K562 (cell line): ENCODE measurements around the gene SIGLEC11. TPM values are rescaled to one million over a fixed set of nuclear protein-coding genes. Genes with fewer than 3 reads are reported as not detected.

Source experiments
- BMI1 ChIP-seq: fragments of 150-350 bp; IDR thresholded peaks from 2 replicates; pipeline ENCODE4 v1.6.1; 2014; ENCODE audit warnings: low read length
- ERF ChIP-seq: fragments of 450-650 bp; formaldehyde crosslinking; IDR thresholded peaks from 2 replicates; pipeline ENCODE4 v1.4.0; 2020; ENCODE audit warnings: mild to moderate bottlenecking, mixed read lengths
- HCFC1 ChIP-seq: IDR thresholded peaks from 2 replicates; pipeline ENCODE4 v1.6.1; 2012; ENCODE audit warnings: low read depth, low read length, improper control_type of control experiment
- JUND ChIP-seq, 2 experiments: IDR thresholded peaks; 2 replicates in 1 of 2; 3 replicates in 1 of 2; pipeline ENCODE4 v1.6.1; 2011; ENCODE audit warnings: borderline replicate concordance in 2 of 2, low read depth in 2 of 2, low read length in 2 of 2, improper control_type of control experiment in 1 of 2, missing biosample characterization in 1 of 2, missing genetic modification characterization in 1 of 2, missing genetic modification reagents in 1 of 2
- KLF13 ChIP-seq: fragments of 450-650 bp; IDR thresholded peaks from 2 replicates; pipeline ENCODE4 v1.6.1; 2016; ENCODE audit warnings: missing genetic modification characterization, low read depth, mild to moderate bottlenecking, missing compliant biosample characterization, moderate library complexity, borderline replicate concordance
- MYNN ChIP-seq, 2 experiments: sonication (generic); formaldehyde crosslinking in 1 of 2; IDR thresholded peaks; 2 replicates each; pipeline versions ENCODE4 v1.5.0 to v1.6.1; 2016 to 2020; ENCODE audit warnings: antibody characterized with exemption in 1 of 2, missing genetic modification reagents in 1 of 2
- POLR2AphosphoS2 ChIP-seq: IDR thresholded peaks from 2 replicates; pipeline ENCODE4 v1.6.1; 2012; ENCODE audit warnings: low read length, improper control_type of control experiment
- POLR2G ChIP-seq: fragments of 200-400 bp; formaldehyde crosslinking; IDR thresholded peaks from 2 replicates; pipeline ENCODE4 v1.6.1; 2017; ENCODE audit warnings: low read depth, mild to moderate bottlenecking, antibody characterized with exemption, low read length, moderate library complexity
- RCOR1 ChIP-seq, 2 experiments: IDR thresholded peaks; 2 replicates each; pipeline ENCODE4 v1.6.1; 2012; ENCODE audit warnings: low read depth in 2 of 2, low read length in 2 of 2, borderline replicate concordance in 1 of 2, improper control_type of control experiment in 1 of 2
- RNF2 ChIP-seq: sonication (generic); IDR thresholded peaks from 2 replicates; pipeline ENCODE4 v1.6.1; 2016
- SP1 ChIP-seq: sonication (generic); formaldehyde crosslinking; IDR thresholded peaks from 2 replicates; pipeline ENCODE4 v1.8.1; 2022; ENCODE audit warnings: mild to moderate bottlenecking, missing genetic modification reagents
- TBP ChIP-seq: optimal IDR thresholded peaks from 2 replicates; pipeline ENCODE3; 2011; ENCODE audit warnings: low read depth, low read length, improper control_type of control experiment
- TEAD4 ChIP-seq, 2 experiments: sonication (generic) in 1 of 2; formaldehyde crosslinking in 1 of 2; IDR thresholded peaks; 2 replicates each; pipeline versions ENCODE4 v1.6.1 to v1.8.0; 2012 to 2022; ENCODE audit warnings: borderline replicate concordance in 1 of 2, inconsistent platforms in 1 of 2, low read length in 1 of 2, mild to moderate bottlenecking in 1 of 2, missing genetic modification reagents in 1 of 2
- ZNF431 ChIP-seq: sonication (generic); formaldehyde crosslinking; IDR thresholded peaks from 2 replicates; pipeline ENCODE4 v1.8.0; 2022; ENCODE audit warnings: mild to moderate bottlenecking, missing genetic modification reagents
- polyA plus RNA-seq, 8 experiments: library from polyadenylated mRNA; depleted of rRNA in 4 of 8; stranded (reverse) in 5 of 8; unstranded in 3 of 8; fragments of >200 nt; fragmentation: Nextera tagmentation in 2 of 8; fragmentation: Illumina TruSeq in 1 of 8; extraction: Ambion mirVana in 2 of 8; extraction: Trizol in 1 of 8; gene quantifications; 2 replicates each; pipeline versions ENCODE4 v1.2.1 to v1.2.3, GENCODE V29; 2011 to 2014; ENCODE audit warnings: inconsistent platforms in 1 of 8, missing spikeins in 1 of 8
- total RNA-seq, 7 experiments: library from RNA; depleted of rRNA in 6 of 7; stranded (reverse); fragments of >200 nt in 6 of 7; fragmentation: Illumina TruSeq in 2 of 7; extraction: Trizol in 2 of 7; gene quantifications; 2 replicates each; pipeline versions ENCODE4 v1.2.1 to v1.2.3, GENCODE V29; 2011 to 2021; ENCODE audit warnings: low replicate concordance in 1 of 7
- TF ChIP-seq, protein P1 (sequence below): IDR thresholded peaks from 2 replicates; pipeline ENCODE4 v1.6.1; 2011; ENCODE audit warnings: borderline replicate concordance, low read depth, mild to moderate bottlenecking, moderate library complexity, low read length; ENCODE audit not compliant: insufficient read depth, poor library complexity, severe bottlenecking
- TF ChIP-seq, protein P2 (sequence below), 2 experiments: IDR thresholded peaks; 2 replicates each; pipeline ENCODE4 v1.6.1; 2011; ENCODE audit warnings: borderline replicate concordance in 1 of 2, control low read depth in 1 of 2, low read depth in 1 of 2, low read length in 1 of 2, mild to moderate bottlenecking in 1 of 2, mixed read lengths in 1 of 2, moderate library complexity in 1 of 2; ENCODE audit not compliant: insufficient read depth in 1 of 2, insufficient read length in 1 of 2, poor library complexity in 1 of 2, severe bottlenecking in 1 of 2; ENCODE audit errors: extremely low read depth in 1 of 2
- TF ChIP-seq, protein P3 (sequence below), 2 experiments: fragments of 150-350 bp in 1 of 2; IDR thresholded peaks; 2 replicates each; pipeline ENCODE4 v1.6.1; 2012 to 2016; ENCODE audit warnings: low read depth in 2 of 2, low read length in 2 of 2, mild to moderate bottlenecking in 1 of 2, moderate library complexity in 1 of 2

SIGLEC11 gene
- total and polyA plus RNA-seq, 9 of the 15 experiments (the other 6 are each of a cell fraction or from before 2014, with no cell fraction given), result not detected

DNA sequence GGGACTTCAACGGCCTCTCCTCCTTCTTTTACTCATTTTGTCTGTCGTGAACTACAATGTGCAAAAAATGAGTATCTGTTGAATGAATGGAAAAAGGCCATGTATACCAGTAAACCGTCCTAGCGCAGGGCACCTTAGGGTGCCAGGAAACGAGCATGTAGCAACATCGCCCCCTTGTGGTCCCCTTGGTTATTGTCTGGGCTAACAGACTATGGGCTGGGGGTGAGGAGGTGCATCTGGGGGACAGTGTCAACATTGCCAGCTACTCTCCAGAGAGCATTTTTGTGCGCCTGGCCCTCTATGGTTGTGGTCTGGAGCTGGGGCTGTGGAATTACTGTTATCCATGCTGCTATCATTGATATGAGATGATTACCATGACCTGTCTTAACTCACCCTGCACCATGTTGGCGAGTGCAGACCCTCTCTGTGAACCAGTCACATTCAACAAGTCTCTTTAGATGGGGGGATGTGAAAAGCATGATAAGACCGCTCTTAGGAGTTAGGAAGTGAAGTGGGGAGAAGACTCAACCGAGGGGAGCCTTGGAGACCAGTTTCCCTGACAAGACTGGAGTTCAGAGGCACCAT, 22.8 kb upstream of the SIGLEC11 start (continued):
- TF ChIP-seq, protein P1, sequence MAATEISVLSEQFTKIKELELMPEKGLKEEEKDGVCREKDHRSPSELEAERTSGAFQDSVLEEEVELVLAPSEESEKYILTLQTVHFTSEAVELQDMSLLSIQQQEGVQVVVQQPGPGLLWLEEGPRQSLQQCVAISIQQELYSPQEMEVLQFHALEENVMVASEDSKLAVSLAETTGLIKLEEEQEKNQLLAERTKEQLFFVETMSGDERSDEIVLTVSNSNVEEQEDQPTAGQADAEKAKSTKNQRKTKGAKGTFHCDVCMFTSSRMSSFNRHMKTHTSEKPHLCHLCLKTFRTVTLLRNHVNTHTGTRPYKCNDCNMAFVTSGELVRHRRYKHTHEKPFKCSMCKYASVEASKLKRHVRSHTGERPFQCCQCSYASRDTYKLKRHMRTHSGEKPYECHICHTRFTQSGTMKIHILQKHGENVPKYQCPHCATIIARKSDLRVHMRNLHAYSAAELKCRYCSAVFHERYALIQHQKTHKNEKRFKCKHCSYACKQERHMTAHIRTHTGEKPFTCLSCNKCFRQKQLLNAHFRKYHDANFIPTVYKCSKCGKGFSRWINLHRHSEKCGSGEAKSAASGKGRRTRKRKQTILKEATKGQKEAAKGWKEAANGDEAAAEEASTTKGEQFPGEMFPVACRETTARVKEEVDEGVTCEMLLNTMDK, result peak; percentile 75
- TF ChIP-seq BMI1 (no peak), HCFC1 (0 out of 2 replicates have a peak, but pooled peaks have one; percentile 12), ERF (CRISPR knock-in tag) (no peak), ZNF431 (no peak), TBP (peak; percentile 25), POLR2AphosphoS2 (peak; percentile 48; the same call in 1 of the 2 replicates), RCOR1 (IDR thresholded peaks at IDR 0.05; ENCODE audit: borderline replicate concordance in 1 of 2, low read depth in 2 of 2, low read length in 2 of 2) (0 out of 4 replicates have a peak, but pooled peaks of 1 of the 2 experiments have one; percentile 14), RNF2 (no peak), SP1 (CRISPR knock-in tag) (0 out of 2 replicates have a peak, but pooled peaks have one; percentile 25), KLF13 (tag) (0 out of 2 replicates have a peak, but pooled peaks have one; percentile 19), POLR2G (no peak; the same call in 1 of the 2 replicates), TEAD4 (IDR thresholded peaks at IDR 0.05; ENCODE audit: low read length) (0 out of 2 replicates have a peak, but pooled peaks have one; percentile 18), TEAD4 (CRISPR knock-in tag; IDR thresholded peaks at IDR 0.05; ENCODE audit: borderline replicate concordance) (no peak), MYNN (IDR thresholded peaks at IDR 0.05) (peak; percentile 44; the same call in 1 of the 2 replicates), MYNN (CRISPR knock-in tag; IDR thresholded peaks at IDR 0.05) (no peak), JUND (IDR thresholded peaks at IDR 0.05; ENCODE audit: borderline replicate concordance, low read depth, low read length) (no peak; the same call in 1 of the 2 replicates), JUND (tag; IDR thresholded peaks at IDR 0.05; ENCODE audit: borderline replicate concordance, low read depth, low read length) (no peak)
- TF ChIP-seq, protein P2, sequence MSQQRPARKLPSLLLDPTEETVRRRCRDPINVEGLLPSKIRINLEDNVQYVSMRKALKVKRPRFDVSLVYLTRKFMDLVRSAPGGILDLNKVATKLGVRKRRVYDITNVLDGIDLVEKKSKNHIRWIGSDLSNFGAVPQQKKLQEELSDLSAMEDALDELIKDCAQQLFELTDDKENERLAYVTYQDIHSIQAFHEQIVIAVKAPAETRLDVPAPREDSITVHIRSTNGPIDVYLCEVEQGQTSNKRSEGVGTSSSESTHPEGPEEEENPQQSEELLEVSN (IDR thresholded peaks at IDR 0.05; ENCODE audit: borderline replicate concordance in 1 of 2, extremely low read depth in 1 of 2, insufficient read depth in 1 of 2, insufficient read length in 1 of 2, low read depth in 1 of 2, low read length in 1 of 2, poor library complexity in 1 of 2, severe bottlenecking in 1 of 2), result no peak
- TF ChIP-seq, protein P3, sequence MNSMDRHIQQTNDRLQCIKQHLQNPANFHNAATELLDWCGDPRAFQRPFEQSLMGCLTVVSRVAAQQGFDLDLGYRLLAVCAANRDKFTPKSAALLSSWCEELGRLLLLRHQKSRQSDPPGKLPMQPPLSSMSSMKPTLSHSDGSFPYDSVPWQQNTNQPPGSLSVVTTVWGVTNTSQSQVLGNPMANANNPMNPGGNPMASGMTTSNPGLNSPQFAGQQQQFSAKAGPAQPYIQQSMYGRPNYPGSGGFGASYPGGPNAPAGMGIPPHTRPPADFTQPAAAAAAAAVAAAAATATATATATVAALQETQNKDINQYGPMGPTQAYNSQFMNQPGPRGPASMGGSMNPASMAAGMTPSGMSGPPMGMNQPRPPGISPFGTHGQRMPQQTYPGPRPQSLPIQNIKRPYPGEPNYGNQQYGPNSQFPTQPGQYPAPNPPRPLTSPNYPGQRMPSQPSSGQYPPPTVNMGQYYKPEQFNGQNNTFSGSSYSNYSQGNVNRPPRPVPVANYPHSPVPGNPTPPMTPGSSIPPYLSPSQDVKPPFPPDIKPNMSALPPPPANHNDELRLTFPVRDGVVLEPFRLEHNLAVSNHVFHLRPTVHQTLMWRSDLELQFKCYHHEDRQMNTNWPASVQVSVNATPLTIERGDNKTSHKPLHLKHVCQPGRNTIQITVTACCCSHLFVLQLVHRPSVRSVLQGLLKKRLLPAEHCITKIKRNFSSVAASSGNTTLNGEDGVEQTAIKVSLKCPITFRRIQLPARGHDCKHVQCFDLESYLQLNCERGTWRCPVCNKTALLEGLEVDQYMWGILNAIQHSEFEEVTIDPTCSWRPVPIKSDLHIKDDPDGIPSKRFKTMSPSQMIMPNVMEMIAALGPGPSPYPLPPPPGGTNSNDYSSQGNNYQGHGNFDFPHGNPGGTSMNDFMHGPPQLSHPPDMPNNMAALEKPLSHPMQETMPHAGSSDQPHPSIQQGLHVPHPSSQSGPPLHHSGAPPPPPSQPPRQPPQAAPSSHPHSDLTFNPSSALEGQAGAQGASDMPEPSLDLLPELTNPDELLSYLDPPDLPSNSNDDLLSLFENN (IDR thresholded peaks at IDR 0.05; ENCODE audit: low read depth in 2 of 2, low read length in 2 of 2), result 0 out of 4 replicates have a peak, but pooled peaks of 1 of the 2 experiments have one; percentile 12
